ENCODE data around the gene CTNS.

Gene CTNS

GRCh38 chr17:3621146-3621720 lies 15.3 kb upstream of the CTNS start:
- Histone ChIP-seq H3K4me3 (ENCODE audit: low read depth in 1 of 2, low read length in 2 of 2) (no peak overlapping the region), H3K27ac (ENCODE audit: low read depth, low read length) (no peak overlapping the region), H3K9me3 (ENCODE audit: control insufficient read depth in 1 of 2, low read length in 2 of 2) (peaks cover 0 to 4% of the 10 kb centered on the region in 2 donors), H3K36me3 (ENCODE audit: control insufficient read depth in 1 of 2, insufficient read depth in 2 of 2, low read length in 2 of 2) (peaks cover 46 to 73% of the 10 kb centered on the region in 2 donors), H3K27me3 (ENCODE audit: control insufficient read depth in 1 of 2, insufficient read depth in 2 of 2, low read length in 2 of 2) (no peaks in the 10 kb centered on the region), H3K4me1 (ENCODE audit: control insufficient read depth in 1 of 2, insufficient read depth in 2 of 2, low read length in 2 of 2) (no peaks in the 10 kb centered on the region), H3K9ac (ENCODE audit: low read depth in 1 of 2, low read length in 2 of 2) (no peak overlapping the region)

DNA sequence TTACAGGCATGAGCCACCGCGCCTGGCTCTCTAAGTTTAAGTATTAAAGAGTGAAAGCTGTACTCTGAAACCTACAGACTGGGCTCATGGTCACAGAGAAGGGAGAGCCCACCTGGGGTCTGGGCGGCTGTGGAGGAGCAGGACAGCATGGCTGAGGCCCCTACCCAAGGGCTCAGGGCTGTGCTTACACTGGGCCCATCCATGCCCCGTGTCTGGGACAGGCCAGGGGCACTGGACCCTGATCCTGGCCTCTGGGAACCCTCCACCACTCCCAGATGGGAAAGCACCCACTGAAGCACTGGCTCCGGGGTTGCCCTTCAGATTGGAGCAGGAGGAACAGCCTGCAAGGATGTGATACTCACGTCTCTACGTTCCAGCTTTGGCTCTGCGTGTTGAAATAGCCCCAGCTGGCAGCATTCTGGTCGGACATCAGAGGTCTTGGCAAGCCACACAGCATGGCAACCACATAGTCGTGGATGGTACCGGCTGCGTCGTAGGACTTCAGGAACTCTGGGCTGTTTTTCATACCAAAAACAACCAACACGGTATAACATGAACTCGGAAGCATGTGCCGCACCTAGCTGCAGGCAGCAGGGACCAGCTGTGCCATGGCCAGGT lies 13.5 kb upstream of the CTNS start:
- no peaks in the 10 kb centered on the region for H3K4me1 ChIP-seq (ENCODE audit: control insufficient read depth in 1 of 2, insufficient read depth in 2 of 2, low read length in 2 of 2)
- no peaks in the 10 kb centered on the region for H3K27me3 ChIP-seq (ENCODE audit: control insufficient read depth in 1 of 2, insufficient read depth in 2 of 2, low read length in 2 of 2)
- H3K9ac ChIP-seq (ENCODE audit: low read depth in 1 of 2, low read length in 2 of 2), result no peak overlapping the region
- H3K9me3 ChIP-seq (ENCODE audit: control insufficient read depth in 1 of 2, low read length in 2 of 2), result no peaks in the 10 kb centered on the region
- H3K27ac ChIP-seq (ENCODE audit: low read depth, low read length), result no peak overlapping the region
- H3K36me3 ChIP-seq (ENCODE audit: control insufficient read depth in 1 of 2, insufficient read depth in 2 of 2, low read length in 2 of 2), result peaks cover 32 to 71% of the 10 kb centered on the region in 2 donors
- no peak overlapping the region for H3K4me3 ChIP-seq (ENCODE audit: low read depth in 1 of 2, low read length in 2 of 2)

DNA sequence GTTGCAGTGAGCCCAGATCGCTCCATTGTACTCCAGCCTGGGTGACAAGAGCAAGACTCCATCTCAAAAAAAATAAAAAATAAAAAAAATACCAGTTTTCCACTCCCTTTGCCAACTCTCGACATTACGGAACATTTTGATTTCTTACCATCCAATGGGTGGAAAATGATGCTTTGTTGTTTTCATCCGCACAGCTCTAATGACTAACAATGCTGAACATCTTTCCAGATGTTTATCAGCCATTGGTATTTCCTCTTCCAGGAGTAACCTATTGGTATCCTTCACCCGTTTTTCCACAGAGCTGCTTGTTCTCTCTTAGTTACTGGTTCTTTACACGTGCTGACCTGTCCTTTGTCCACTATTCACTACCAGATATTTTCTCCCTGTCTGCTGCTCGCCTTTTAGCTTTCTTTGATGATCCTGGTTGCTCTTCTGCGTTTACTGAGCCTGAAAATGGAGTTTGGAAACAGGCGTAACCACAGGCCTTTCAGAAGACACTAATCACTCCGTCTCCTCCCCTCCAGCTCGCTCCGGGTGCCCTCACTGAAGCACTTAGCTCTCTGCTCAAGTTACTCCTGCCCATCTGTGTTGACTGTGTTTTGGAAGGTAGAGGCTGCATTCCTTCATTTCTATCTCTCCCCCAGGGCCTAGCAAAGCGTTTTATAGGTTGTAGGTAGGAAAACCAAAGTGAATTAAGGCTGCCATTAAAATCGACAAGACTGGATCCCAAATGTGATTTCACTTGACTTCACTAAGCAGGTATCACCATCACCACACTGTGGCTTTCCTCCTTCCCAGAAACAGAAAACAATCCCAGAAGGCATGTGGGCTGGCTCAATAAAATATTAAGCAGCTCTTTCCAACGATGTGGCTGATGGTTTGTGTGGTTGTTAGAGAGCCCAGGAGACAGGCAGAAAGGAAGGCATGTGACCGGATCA lies 9.5 kb upstream of the CTNS start:
- no peak overlapping the region for H3K27ac ChIP-seq (ENCODE audit: low read depth, low read length)

GRCh38 chr17:3627769-3628167 lies 8.8 kb upstream of the CTNS start:
- H3K27me3 ChIP-seq (ENCODE audit: control insufficient read depth in 1 of 2, insufficient read depth in 2 of 2, low read length in 2 of 2), result no peaks in the 10 kb centered on the region
- H3K4me3 ChIP-seq (ENCODE audit: low read depth in 1 of 2, low read length in 2 of 2), result no peak overlapping the region
- no peaks in the 10 kb centered on the region for H3K4me1 ChIP-seq (ENCODE audit: control insufficient read depth in 1 of 2, insufficient read depth in 2 of 2, low read length in 2 of 2)
- H3K36me3 ChIP-seq (ENCODE audit: control insufficient read depth in 1 of 2, insufficient read depth in 2 of 2, low read length in 2 of 2), result peaks cover 35 to 66% of the 10 kb centered on the region in 2 donors
- no peak overlapping the region for H3K9ac ChIP-seq (ENCODE audit: low read depth in 1 of 2, low read length in 2 of 2)
- no peaks in the 10 kb centered on the region for H3K9me3 ChIP-seq (ENCODE audit: control insufficient read depth in 1 of 2, low read length in 2 of 2)
- H3K27ac ChIP-seq (ENCODE audit: low read depth, low read length), result no peak overlapping the region

More for the DNA sequence above, 9.5 kb upstream of the CTNS start:
- no peaks in the 10 kb centered on the region for H3K4me1 ChIP-seq (ENCODE audit: control insufficient read depth in 1 of 2, insufficient read depth in 2 of 2, low read length in 2 of 2)
- H3K4me3 ChIP-seq (ENCODE audit: low read depth in 1 of 2, low read length in 2 of 2), result no peak overlapping the region
- H3K27me3 ChIP-seq (ENCODE audit: control insufficient read depth in 1 of 2, insufficient read depth in 2 of 2, low read length in 2 of 2), result no peaks in the 10 kb centered on the region
- no peaks in the 10 kb centered on the region for H3K9me3 ChIP-seq (ENCODE audit: control insufficient read depth in 1 of 2, low read length in 2 of 2)
- peaks cover 32 to 67% of the 10 kb centered on the region in 2 donors for H3K36me3 ChIP-seq (ENCODE audit: control insufficient read depth in 1 of 2, insufficient read depth in 2 of 2, low read length in 2 of 2)
- no peak overlapping the region for H3K9ac ChIP-seq (ENCODE audit: low read depth in 1 of 2, low read length in 2 of 2)

DNA sequence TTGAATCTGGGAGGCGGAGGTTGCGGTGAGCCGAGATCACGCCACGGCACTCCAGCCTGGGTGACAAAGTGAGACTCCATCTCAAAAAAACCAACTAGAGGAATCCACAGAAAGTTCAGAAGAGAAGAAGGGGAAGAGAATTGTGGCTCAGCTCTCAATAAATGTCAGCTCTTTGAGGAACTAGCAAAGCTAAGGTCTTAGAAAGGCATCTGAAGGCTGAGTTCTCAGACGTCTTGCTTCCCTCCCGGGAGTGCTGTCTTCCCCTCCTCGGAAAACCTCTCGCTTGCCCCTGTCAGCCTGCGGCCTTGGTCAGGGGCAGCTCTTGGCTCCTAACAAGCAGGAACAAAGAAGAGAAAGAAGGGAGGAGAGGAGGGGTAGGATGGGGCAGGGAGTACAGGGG lies 5.8 kb upstream of the CTNS start:
- Histone ChIP-seq H3K4me1 (ENCODE audit: control insufficient read depth in 1 of 2, insufficient read depth in 2 of 2, low read length in 2 of 2) (peaks cover 0 to 5% of the 10 kb centered on the region in 2 donors), H3K9me3 (ENCODE audit: control insufficient read depth in 1 of 2, low read length in 2 of 2) (no peaks in the 10 kb centered on the region), H3K27me3 (ENCODE audit: control insufficient read depth in 1 of 2, insufficient read depth in 2 of 2, low read length in 2 of 2) (no peaks in the 10 kb centered on the region), H3K9ac (ENCODE audit: low read depth in 1 of 2, low read length in 2 of 2) (no peak overlapping the region), H3K4me3 (ENCODE audit: low read depth in 1 of 2, low read length in 2 of 2) (no peak overlapping the region), H3K36me3 (ENCODE audit: control insufficient read depth in 1 of 2, insufficient read depth in 2 of 2, low read length in 2 of 2) (peaks cover 17 to 43% of the 10 kb centered on the region in 2 donors), H3K27ac (ENCODE audit: low read depth, low read length) (no peak overlapping the region)

- H3K9me3 ChIP-seq (ENCODE audit: control insufficient read depth in 1 of 2, low read length in 2 of 2), result no peaks in the 10 kb centered on the region
- H3K9ac ChIP-seq (ENCODE audit: low read depth in 1 of 2, low read length in 2 of 2), result no peak overlapping the region
- peaks cover 17 to 37% of the 10 kb centered on the region in 2 donors for H3K36me3 ChIP-seq (ENCODE audit: control insufficient read depth in 1 of 2, insufficient read depth in 2 of 2, low read length in 2 of 2)
- H3K4me3 ChIP-seq (ENCODE audit: low read depth in 1 of 2, low read length in 2 of 2), result no peak overlapping the region
- H3K27ac ChIP-seq (ENCODE audit: low read depth, low read length), result no peak overlapping the region
- peaks cover 0 to 7% of the 10 kb centered on the region in 2 donors for H3K4me1 ChIP-seq (ENCODE audit: control insufficient read depth in 1 of 2, insufficient read depth in 2 of 2, low read length in 2 of 2)
- no peaks in the 10 kb centered on the region for H3K27me3 ChIP-seq (ENCODE audit: control insufficient read depth in 1 of 2, insufficient read depth in 2 of 2, low read length in 2 of 2)
Observed at GRCh38 chr17:3632287-3632686, 4.3 kb upstream of the CTNS start.

DNA sequence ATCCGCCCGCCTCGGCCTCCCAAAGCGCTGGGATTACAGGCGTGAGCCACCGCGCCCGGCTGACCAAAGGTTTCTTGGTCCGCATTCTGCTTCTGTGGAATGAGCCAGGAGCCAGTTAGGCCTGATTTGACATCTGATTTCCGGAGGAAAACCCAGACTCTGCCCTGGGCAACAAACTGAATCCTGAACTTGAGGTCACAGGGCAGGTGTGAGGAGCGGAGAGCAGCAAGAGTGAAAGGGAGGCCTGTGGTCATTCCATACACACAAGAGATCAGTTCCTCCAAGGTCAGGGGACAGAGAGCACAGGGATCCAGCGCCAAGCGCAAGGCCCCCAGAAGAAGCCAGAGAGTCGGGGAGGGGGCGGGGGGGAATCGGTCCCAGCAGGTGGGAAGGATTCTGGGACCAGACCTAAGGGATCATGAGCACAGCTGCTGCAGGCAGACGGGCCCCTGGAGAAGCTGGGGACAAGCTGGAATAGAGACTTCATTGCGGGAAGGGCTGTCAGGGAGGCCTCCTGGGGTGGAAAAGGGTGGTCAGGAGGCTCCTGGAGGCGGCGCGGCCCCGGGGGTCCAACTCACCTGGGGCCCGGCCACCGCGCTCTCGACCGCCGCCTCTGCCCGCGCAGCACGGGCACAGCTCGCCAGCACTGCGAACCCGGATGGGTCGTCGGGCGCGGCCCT lies 946 bp upstream of the CTNS start:
- H3K27ac ChIP-seq (ENCODE audit: low read depth, low read length), result peak overlapping the region; percentile 70
- peak overlapping the region; percentile 88 to 91 for H3K4me3 ChIP-seq (ENCODE audit: low read depth in 1 of 2, low read length in 2 of 2)
- peaks cover 3 to 10% of the 10 kb centered on the region in 2 donors for H3K36me3 ChIP-seq (ENCODE audit: control insufficient read depth in 1 of 2, insufficient read depth in 2 of 2, low read length in 2 of 2)
- H3K9me3 ChIP-seq (ENCODE audit: control insufficient read depth in 1 of 2, low read length in 2 of 2), result no peaks in the 10 kb centered on the region
- H3K27me3 ChIP-seq (ENCODE audit: control insufficient read depth in 1 of 2, insufficient read depth in 2 of 2, low read length in 2 of 2), result no peaks in the 10 kb centered on the region
- H3K4me1 ChIP-seq (ENCODE audit: control insufficient read depth in 1 of 2, insufficient read depth in 2 of 2, low read length in 2 of 2), result peaks cover 0 to 8% of the 10 kb centered on the region in 2 donors
- peak overlapping the region; percentile 75 to 85 for H3K9ac ChIP-seq (ENCODE audit: low read depth in 1 of 2, low read length in 2 of 2)

GRCh38 chr17:3636908-3637373 lies 381 bp downstream of the CTNS start:
- Histone ChIP-seq H3K9ac (ENCODE audit: low read depth in 1 of 2, low read length in 2 of 2) (peak overlapping the region; percentile 72 to 75), H3K9me3 (ENCODE audit: control insufficient read depth in 1 of 2, low read length in 2 of 2) (no peaks in the 10 kb centered on the region), H3K27ac (ENCODE audit: low read depth, low read length) (peak overlapping the region; percentile 97), H3K4me3 (ENCODE audit: low read depth in 1 of 2, low read length in 2 of 2) (peak overlapping the region; percentile 88 to 91), H3K36me3 (ENCODE audit: control insufficient read depth in 1 of 2, insufficient read depth in 2 of 2, low read length in 2 of 2) (peaks cover 3 to 8% of the 10 kb centered on the region in 2 donors), H3K4me1 (ENCODE audit: control insufficient read depth in 1 of 2, insufficient read depth in 2 of 2, low read length in 2 of 2) (peaks cover 0 to 8% of the 10 kb centered on the region in 2 donors), H3K27me3 (ENCODE audit: control insufficient read depth in 1 of 2, insufficient read depth in 2 of 2, low read length in 2 of 2) (no peaks in the 10 kb centered on the region)

GRCh38 chr17:3639981-3640596 lies 3.5 kb downstream of the CTNS start:
- H3K4me3 ChIP-seq (ENCODE audit: low read depth in 1 of 2, low read length in 2 of 2), result no peak overlapping the region

More at GRCh38 chr17:3639981-3640596, 3.5 kb downstream of the CTNS start:
- Histone ChIP-seq H3K36me3 (ENCODE audit: control insufficient read depth in 1 of 2, insufficient read depth in 2 of 2, low read length in 2 of 2) (peaks cover 0 to 6% of the 10 kb centered on the region in 2 donors), H3K9ac (ENCODE audit: low read depth in 1 of 2, low read length in 2 of 2) (no peak overlapping the region), H3K9me3 (ENCODE audit: control insufficient read depth in 1 of 2, low read length in 2 of 2) (no peaks in the 10 kb centered on the region), H3K27me3 (ENCODE audit: control insufficient read depth in 1 of 2, insufficient read depth in 2 of 2, low read length in 2 of 2) (no peaks in the 10 kb centered on the region), H3K4me1 (ENCODE audit: control insufficient read depth in 1 of 2, insufficient read depth in 2 of 2, low read length in 2 of 2) (peaks cover 0 to 4% of the 10 kb centered on the region in 2 donors), H3K27ac (ENCODE audit: low read depth, low read length) (no peak overlapping the region)
